Activated effector memory CD4-positive, alpha-beta T cell treated with Interleukin-2 at 50 U/mL for 16 hours (primary cell): Measurements from ENCODE around the gene JMJD7.

Experiments
- DNase-seq: peaks from one replicate; pipeline ENCODE4 v3.0.0-alpha.2; 2020

The JMJD7 gene

DNA sequence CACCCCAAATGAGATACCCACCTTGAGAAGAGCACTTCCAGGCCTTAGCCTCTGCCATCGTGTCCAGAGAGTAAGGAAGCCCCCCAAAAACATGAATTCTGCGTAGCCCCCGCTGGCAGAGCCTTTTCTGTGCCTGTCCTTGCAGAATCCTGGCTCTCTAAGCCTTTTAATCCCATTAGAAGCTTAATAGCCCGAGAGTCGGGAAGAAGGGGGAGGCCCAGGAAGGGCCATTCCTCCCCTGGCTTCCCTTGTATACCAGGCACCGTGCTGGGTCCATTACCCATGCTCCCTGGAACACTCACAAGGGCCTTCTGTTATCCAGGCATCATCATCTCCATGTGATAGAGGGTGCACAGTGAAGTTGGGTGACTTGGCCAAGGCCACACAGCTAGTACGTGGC, 58.8 kb downstream of the JMJD7 start:
- DNase-seq, result no peak

DNA sequence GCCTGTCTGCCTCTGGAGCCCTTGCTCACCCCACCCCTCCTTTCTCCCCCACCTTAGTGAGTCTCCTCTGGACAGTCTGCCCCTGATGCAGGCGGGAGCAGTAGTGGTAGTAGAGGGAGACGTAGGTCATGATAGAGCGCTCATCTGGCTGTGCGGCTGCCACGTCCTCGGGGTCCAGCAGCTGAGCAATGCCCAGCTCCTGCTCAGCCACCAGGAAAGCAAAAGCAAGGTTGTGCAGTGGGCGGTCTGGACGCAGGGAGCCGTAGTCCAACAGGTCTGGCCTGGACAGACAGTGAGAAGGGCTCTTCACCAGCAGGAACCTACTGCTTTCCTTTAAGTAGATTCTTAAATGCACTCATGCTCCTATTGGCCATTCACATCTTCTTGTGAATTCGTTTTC, 59.3 kb downstream of the JMJD7 start:
- DNase-seq, result no peak
